Vagina (tissue), 2 donors: ENCODE results near the gene CBLB. TPM values are rescaled to one million over a fixed set of nuclear protein-coding genes. Genes with fewer than 3 reads are reported as not detected.
A peak's percentile ranks its signal among the peaks of the same experiment; 100 is the strongest.

ENCODE experiments used
- DNase-seq, 2 donors: peaks; one replicate each; pipeline ENCODE4 v3.0.0-alpha.2; 2017; ENCODE audit errors: extremely low spot score in 2 of 2
- H3K27ac ChIP-seq: fragments of 200-600 bp; sonication (generic); one replicate; pipeline ENCODE4 v1.5.1; 2019
- H3K27me3 ChIP-seq: fragments of 200-600 bp; sonication (generic); one replicate; pipeline ENCODE4 v1.5.1; 2019
- H3K36me3 ChIP-seq, 2 donors: fragments of 200-600 bp; sonication (generic); one replicate each; pipeline ENCODE4 v1.5.1; 2017 to 2019
- H3K4me1 ChIP-seq: fragments of 200-600 bp; sonication (generic); one replicate; pipeline ENCODE4 v1.5.1; 2019
- H3K4me3 ChIP-seq, 2 donors: fragments of 200-600 bp; sonication (generic); 1 replicate in 1 of 2; 2 replicates in 1 of 2; pipeline ENCODE4 v1.5.1; 2016 to 2019
- H3K9me3 ChIP-seq: fragments of 200-600 bp; sonication (generic); one replicate; pipeline ENCODE4 v1.5.1; 2019
- POLR2A ChIP-seq, 2 donors: fragments of 450-650 bp; IDR thresholded peaks; one replicate each; pipeline ENCODE4 v1.6.1; 2017; ENCODE audit warnings: antibody characterized with exemption in 2 of 2, mild to moderate bottlenecking in 2 of 2, moderate library complexity in 2 of 2
- POLR2AphosphoS5 ChIP-seq, 2 donors: sonication (generic); formaldehyde crosslinking; IDR thresholded peaks; one replicate each; pipeline ENCODE4 v1.9.0; 2017; ENCODE audit warnings: antibody characterized with exemption in 2 of 2, mild to moderate bottlenecking in 2 of 2, low read depth in 1 of 2; ENCODE audit not compliant: insufficient read depth in 1 of 2
- intact Hi-C: fragments of 100-400 bp; cut with DNase I; formaldehyde crosslinking; loops from one replicate; pipeline ENCODE4 v1.15.1; 2023
- total RNA-seq: library from RNA; depleted of rRNA; stranded (reverse); fragments of >200 nt; gene quantifications from one replicate; pipeline ENCODE4 v1.2.3, GENCODE V29; 2016
- TF ChIP-seq, protein P1 (sequence below), 3 experiments: fragments of 450-650 bp in 2 of 3; fragments of 200-600 bp in 1 of 3; sonication (generic) in 1 of 3; IDR thresholded peaks; one replicate each; pipeline ENCODE4 v1.5.1; 2017 to 2019; ENCODE audit warnings: antibody characterized with exemption in 3 of 3, mild to moderate bottlenecking in 2 of 3, moderate library complexity in 2 of 3

CBLB gene
- total RNA-seq, 1 donor from 2014 or later = 58.4 TPM

DNA sequence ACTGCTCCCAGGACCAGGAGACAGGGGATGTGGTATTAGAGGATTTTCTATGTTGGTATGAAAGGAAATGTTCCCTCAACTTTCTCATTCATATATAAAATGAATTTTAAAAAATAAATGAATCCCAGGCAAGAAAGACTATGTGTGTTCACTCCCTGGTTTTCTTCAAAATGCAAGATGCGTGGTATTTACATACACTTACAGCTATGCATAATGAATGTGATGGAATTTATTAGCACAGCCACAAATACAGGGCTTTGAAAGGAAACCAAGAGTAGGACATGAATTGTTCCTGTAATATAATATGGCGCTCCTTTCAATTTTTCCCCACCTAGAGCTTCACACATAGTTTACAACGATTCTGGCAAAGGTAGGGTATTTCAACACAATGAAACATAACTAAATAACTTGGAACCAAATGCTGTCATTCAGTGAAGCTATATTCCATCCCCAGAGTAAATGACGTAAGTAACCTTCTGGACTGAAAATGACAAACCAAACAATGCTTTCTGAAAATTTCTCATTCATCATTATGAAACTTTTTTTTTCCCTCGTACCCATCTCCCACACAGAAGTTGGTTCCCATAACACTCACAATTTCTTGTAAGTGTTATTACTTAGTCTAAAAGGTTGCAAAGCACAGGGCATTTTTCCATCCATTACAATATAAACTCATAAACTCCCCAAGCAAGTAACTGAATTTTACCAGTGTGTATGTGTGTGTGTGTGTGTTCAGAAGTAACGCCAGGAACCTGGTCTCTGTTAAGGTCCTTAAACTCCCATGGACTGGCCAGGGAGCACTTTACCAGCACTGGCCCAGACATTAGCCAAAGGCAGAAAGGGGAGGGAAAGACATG, 41.8 kb downstream of the CBLB start:
- TF ChIP-seq POLR2AphosphoS5 (IDR thresholded peaks at IDR 0.05; ENCODE audit: insufficient read depth in 1 of 2, low read depth in 1 of 2) (no peak), POLR2A (IDR thresholded peaks at IDR 0.05) (no peak)
- TF ChIP-seq, protein P1, sequence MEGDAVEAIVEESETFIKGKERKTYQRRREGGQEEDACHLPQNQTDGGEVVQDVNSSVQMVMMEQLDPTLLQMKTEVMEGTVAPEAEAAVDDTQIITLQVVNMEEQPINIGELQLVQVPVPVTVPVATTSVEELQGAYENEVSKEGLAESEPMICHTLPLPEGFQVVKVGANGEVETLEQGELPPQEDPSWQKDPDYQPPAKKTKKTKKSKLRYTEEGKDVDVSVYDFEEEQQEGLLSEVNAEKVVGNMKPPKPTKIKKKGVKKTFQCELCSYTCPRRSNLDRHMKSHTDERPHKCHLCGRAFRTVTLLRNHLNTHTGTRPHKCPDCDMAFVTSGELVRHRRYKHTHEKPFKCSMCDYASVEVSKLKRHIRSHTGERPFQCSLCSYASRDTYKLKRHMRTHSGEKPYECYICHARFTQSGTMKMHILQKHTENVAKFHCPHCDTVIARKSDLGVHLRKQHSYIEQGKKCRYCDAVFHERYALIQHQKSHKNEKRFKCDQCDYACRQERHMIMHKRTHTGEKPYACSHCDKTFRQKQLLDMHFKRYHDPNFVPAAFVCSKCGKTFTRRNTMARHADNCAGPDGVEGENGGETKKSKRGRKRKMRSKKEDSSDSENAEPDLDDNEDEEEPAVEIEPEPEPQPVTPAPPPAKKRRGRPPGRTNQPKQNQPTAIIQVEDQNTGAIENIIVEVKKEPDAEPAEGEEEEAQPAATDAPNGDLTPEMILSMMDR (IDR thresholded peaks at IDR 0.05) = no peak
- Histone ChIP-seq H3K27me3 (no peaks in the 10 kb centered on the region), H3K4me3 (no peak overlapping the region), H3K9me3 (no peaks in the 10 kb centered on the region), H3K4me1 (peaks cover 49% of the 10 kb centered on the region), H3K27ac (no peak overlapping the region), H3K36me3 (no peaks in the 10 kb centered on the region)
- no peak for DNase-seq
- intact Hi-C loops = no loop called here

DNA sequence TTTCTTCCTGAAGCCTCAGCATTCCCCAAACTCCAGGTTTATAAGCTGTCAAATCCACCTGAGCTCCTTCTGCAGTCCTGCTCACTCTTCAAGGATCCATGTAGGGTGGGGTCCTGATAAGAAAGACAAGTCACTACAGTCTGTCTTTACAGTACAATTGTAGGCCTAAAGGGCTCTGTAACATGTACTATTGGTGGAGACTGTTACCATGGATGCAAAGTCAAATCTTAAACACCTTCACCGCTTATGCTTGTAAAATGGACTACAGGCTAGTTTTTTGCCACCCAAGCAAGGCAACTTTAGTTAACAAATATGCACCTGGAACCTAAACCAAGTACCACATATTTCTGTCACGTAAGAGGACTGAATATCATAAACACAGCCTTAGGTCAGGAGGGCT, 44.7 kb downstream of the CBLB start:
- Histone ChIP-seq H3K27ac (no peak overlapping the region), H3K4me1 (peaks cover 44% of the 10 kb centered on the region), H3K4me3 (no peak overlapping the region), H3K27me3 (no peaks in the 10 kb centered on the region), H3K9me3 (no peaks in the 10 kb centered on the region), H3K36me3 (no peaks in the 10 kb centered on the region)
- TF ChIP-seq POLR2AphosphoS5 (IDR thresholded peaks at IDR 0.05; ENCODE audit: insufficient read depth in 1 of 2, low read depth in 1 of 2) = no peak
- TF ChIP-seq, protein P1 (IDR thresholded peaks at IDR 0.05) = no peak
- no peak for TF ChIP-seq POLR2A (IDR thresholded peaks at IDR 0.05)
- intact Hi-C loops = no loop called here
- DNase-seq = no peak

- Histone ChIP-seq H3K4me1 (peaks cover 44% of the 10 kb centered on the region), H3K4me3 (no peak overlapping the region), H3K9me3 (no peaks in the 10 kb centered on the region), H3K27ac (peak overlapping the region; percentile 28), H3K27me3 (no peaks in the 10 kb centered on the region), H3K36me3 (no peaks in the 10 kb centered on the region)
- DNase-seq = no peak
- peak in 1 of 2 donors; percentile 28 for TF ChIP-seq POLR2AphosphoS5 (IDR thresholded peaks at IDR 0.05; ENCODE audit: insufficient read depth in 1 of 2, low read depth in 1 of 2)
- TF ChIP-seq, protein P1 (IDR thresholded peaks at IDR 0.05) = no peak
- intact Hi-C loops = no loop called here
These were observed 45.5 kb downstream of the CBLB start for GRCh38 chr3:105823149-105823867.

DNA sequence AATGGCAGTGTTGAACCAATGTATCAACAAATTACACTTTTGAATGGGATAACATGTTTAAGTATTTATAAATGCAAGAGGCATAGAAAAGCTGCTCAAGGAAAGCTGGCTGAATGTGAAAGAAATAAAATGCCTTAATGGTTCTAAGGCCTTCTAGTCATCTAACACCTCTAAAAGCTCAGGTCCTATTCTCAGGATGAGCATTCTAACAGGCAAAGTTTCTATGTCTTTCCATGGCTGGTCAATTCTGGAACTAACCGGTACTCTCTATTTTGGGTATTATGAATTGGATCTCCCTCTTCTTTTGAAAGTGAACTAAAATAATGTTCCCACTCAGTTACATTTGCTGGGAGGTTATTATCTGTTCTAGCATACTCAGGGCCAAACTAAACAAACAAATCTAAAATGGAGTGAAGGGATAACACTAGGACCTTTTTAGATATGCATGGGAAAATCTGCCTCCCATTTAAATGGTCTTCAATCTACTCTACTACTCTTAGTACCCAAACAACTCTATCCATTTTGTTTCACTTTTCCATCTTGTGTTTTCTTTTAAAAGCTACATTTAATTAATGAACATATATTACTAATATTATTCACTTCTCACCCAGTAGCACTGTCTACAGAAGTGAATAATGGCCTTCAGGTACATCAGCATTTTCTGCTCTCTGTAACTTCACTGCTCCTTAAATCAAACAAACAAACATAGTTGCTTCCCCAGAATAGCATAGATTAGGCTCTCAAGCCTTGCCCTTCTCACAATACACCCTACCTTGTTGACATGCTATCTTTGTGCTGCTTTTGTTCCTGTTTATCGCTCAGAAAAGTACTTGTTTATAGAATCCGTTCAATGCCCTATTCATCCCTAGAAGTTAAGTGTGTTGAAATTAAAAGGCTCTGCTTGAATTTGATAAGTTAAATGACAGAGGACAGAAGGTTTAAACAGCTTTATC, 46.4 kb downstream of the CBLB start:
- H3K4me3 ChIP-seq = no peak overlapping the region
- H3K4me1 ChIP-seq = peaks cover 42% of the 10 kb centered on the region
- peak overlapping the region; percentile 28 for H3K27ac ChIP-seq
- no peaks in the 10 kb centered on the region for H3K9me3 ChIP-seq
- no peak for DNase-seq
- H3K27me3 ChIP-seq = no peaks in the 10 kb centered on the region
- TF ChIP-seq, protein P1 (IDR thresholded peaks at IDR 0.05) = no peak
- no peak for TF ChIP-seq POLR2A (IDR thresholded peaks at IDR 0.05)
- no peak for TF ChIP-seq POLR2AphosphoS5 (IDR thresholded peaks at IDR 0.05; ENCODE audit: insufficient read depth in 1 of 2, low read depth in 1 of 2)
- intact Hi-C loops = no loop called here
- H3K36me3 ChIP-seq = no peaks in the 10 kb centered on the region
